Panc1 (cell line): ENCODE measurements around the gene TMEM219. TPM values are rescaled to one million over a fixed set of nuclear protein-coding genes. Genes with fewer than 3 reads are reported as not detected.

Experiments
- ATAC-seq: fragments of 200-7000 bp; cut with Tn5 transposase; 2 replicates; pipeline ENCODE4 v1.9.1; 2020; ENCODE audit warnings: mild to moderate bottlenecking, moderate library complexity
- BruUV-seq: library from RNA; stranded (reverse); fragments of 400-500 nt; replicated peaks from 2 replicates; lab custom pipeline; 2021; lab: Mats Ljungman, UMichigan
- CTCF ChIA-PET: fragments of 300-600 bp; sonication (Branson Sonifier 250); formaldehyde crosslinking; loops from one replicate; lab custom pipeline; 2022; ENCODE audit warnings: antibody characterized with exemption; lab: Charles Lee
- POLR2A ChIA-PET: fragments of 300-600 bp; sonication (Branson Sonifier 250); formaldehyde crosslinking; loops from one replicate; lab custom pipeline; 2022; ENCODE audit warnings: antibody characterized with exemption; lab: Charles Lee
- DNase-seq: peaks from one replicate; pipeline ENCODE4 v3.0.0-alpha.2; 2010; ENCODE audit warnings: low read depth, low spot score
- H3K27ac ChIP-seq: 2 replicates; pipeline ENCODE4 v1.5.1; 2011; ENCODE audit warnings: mild to moderate bottlenecking, low read length, inconsistent platforms
- H3K27me3 ChIP-seq: fragments of 200-500 bp; sonication (Bioruptor generic); 2 replicates; pipeline ENCODE4 v1.6.0; 2014; ENCODE audit warnings: low read length, inconsistent platforms; ENCODE audit not compliant: control insufficient read depth, insufficient read depth
- H3K36me3 ChIP-seq: fragments of 200-500 bp; sonication (Bioruptor generic); 2 replicates; pipeline ENCODE4 v1.5.1; 2014; ENCODE audit warnings: inconsistent platforms, mild to moderate bottlenecking, low read length, moderate library complexity; ENCODE audit not compliant: control insufficient read depth, insufficient read depth
- H3K4me1 ChIP-seq: 2 replicates; pipeline ENCODE4 v1.5.1; 2011; ENCODE audit warnings: inconsistent platforms, mild to moderate bottlenecking, low read length, moderate library complexity; ENCODE audit not compliant: control insufficient read depth, insufficient read depth
- H3K4me3 ChIP-seq, 2 experiments: 2 replicates each; pipeline ENCODE4 v1.5.1; 2011 to 2012; ENCODE audit warnings: low read depth in 2 of 2, low read length in 2 of 2, mild to moderate bottlenecking in 2 of 2, inconsistent platforms in 1 of 2, moderate library complexity in 1 of 2
- H3K9me3 ChIP-seq: fragments of 200-500 bp; sonication (Bioruptor generic); 2 replicates; pipeline ENCODE4 v1.5.1; 2014; ENCODE audit warnings: low read depth, mild to moderate bottlenecking, inconsistent platforms, low read length, moderate library complexity; ENCODE audit not compliant: control insufficient read depth, insufficient read depth
- CTCF ChIP-seq: fragments of 450-650 bp; IDR thresholded peaks from 2 replicates; pipeline ENCODE4 v1.5.1; 2017; ENCODE audit warnings: mild to moderate bottlenecking
- POLR2AphosphoS5 ChIP-seq: IDR thresholded peaks from 2 replicates; pipeline ENCODE4 v1.6.1; 2012; ENCODE audit warnings: mild to moderate bottlenecking, low read depth, low read length, moderate library complexity
- REST ChIP-seq, 2 experiments: IDR thresholded peaks; 2 replicates each; pipeline ENCODE4 v1.6.1; 2011 to 2012; ENCODE audit warnings: low read depth in 2 of 2, control low read depth in 1 of 2, low read length in 1 of 2, mild to moderate bottlenecking in 1 of 2, moderate library complexity in 1 of 2; ENCODE audit not compliant: insufficient read depth in 1 of 2
- SIN3A ChIP-seq: IDR thresholded peaks from 2 replicates; pipeline ENCODE4 v1.6.1; 2012; ENCODE audit warnings: low read depth, mild to moderate bottlenecking, low read length, moderate library complexity, borderline replicate concordance; ENCODE audit not compliant: insufficient read depth
- TCF7L2 ChIP-seq: IDR thresholded peaks from 2 replicates; pipeline ENCODE4 v1.6.1; 2011; ENCODE audit warnings: mild to moderate bottlenecking, low read depth, low read length, inconsistent platforms
- in situ Hi-C: cut with HindIII; loops from 2 replicates; pipeline ENCODE4 v1.10.0; 2016; ENCODE audit warnings: low sequenced_read_pairs, low pct_unique_long_range_greater_than_20kb
- intact Hi-C: fragments of 100-400 bp; cut with micrococcal nuclease; formaldehyde crosslinking; loops from one replicate; pipeline ENCODE4 v1.10.0; 2022; ENCODE audit not compliant: unreplicated experiment
- total RNA-seq: library from RNA; stranded (reverse); gene quantifications from one replicate; pipeline ENCODE4 v1.2.1, GENCODE V29; 2021; ENCODE audit not compliant: unreplicated experiment

TMEM219 gene
- total RNA-seq, 1 experiment from 2014 or later: 161 TPM

- Histone ChIP-seq H3K4me3 (no peak overlapping the region), H3K27me3 (no peaks in the 10 kb centered on the region), H3K27ac (no peak overlapping the region), H3K4me1 (peaks cover 19% of the 10 kb centered on the region), H3K9me3 (no peaks in the 10 kb centered on the region), H3K36me3 (peaks cover 28% of the 10 kb centered on the region)
- ChIA-PET CTCF (no interaction called here), POLR2A (no interaction called here)
- TF ChIP-seq SIN3A (no peak), REST (IDR thresholded peaks at IDR 0.05; ENCODE audit: insufficient read depth in 1 of 2, low read depth in 2 of 2, low read length in 1 of 2) (no peak), TCF7L2 (no peak), CTCF (no peak), POLR2AphosphoS5 (no peak)
- intact Hi-C loops (no loop called here), in situ Hi-C loops (no loop called here)
- ATAC-seq: no peak
- BruUV-seq: no TSS peak
- DNase-seq: no peak
Observed at GRCh38 chr16:29978081-29978480, 16.2 kb downstream of the TMEM219 start.

- TF ChIP-seq POLR2AphosphoS5: no peak
- TF ChIP-seq SIN3A: no peak
- no peak for TF ChIP-seq TCF7L2
- no peak for TF ChIP-seq REST (IDR thresholded peaks at IDR 0.05; ENCODE audit: insufficient read depth in 1 of 2, low read depth in 2 of 2, low read length in 1 of 2)
- TF ChIP-seq CTCF: no peak
- H3K9me3 ChIP-seq: no peaks in the 10 kb centered on the region
- in situ Hi-C loops (no loop called here), intact Hi-C loops (no loop called here)
- peaks cover 28% of the 10 kb centered on the region for H3K36me3 ChIP-seq
- no peak overlapping the region for H3K4me3 ChIP-seq
- ChIA-PET CTCF (no interaction called here), POLR2A (no interaction called here)
- H3K4me1 ChIP-seq: peaks cover 19% of the 10 kb centered on the region
- DNase-seq (no peak), ATAC-seq (no peak)
- H3K27ac ChIP-seq: no peak overlapping the region
- no TSS peak for BruUV-seq
- H3K27me3 ChIP-seq: no peaks in the 10 kb centered on the region
Observed at GRCh38 chr16:29978564-29979270, 16.8 kb downstream of the TMEM219 start.
